ENCODE measurements around the gene CDK13.

The CDK13 gene

DNA sequence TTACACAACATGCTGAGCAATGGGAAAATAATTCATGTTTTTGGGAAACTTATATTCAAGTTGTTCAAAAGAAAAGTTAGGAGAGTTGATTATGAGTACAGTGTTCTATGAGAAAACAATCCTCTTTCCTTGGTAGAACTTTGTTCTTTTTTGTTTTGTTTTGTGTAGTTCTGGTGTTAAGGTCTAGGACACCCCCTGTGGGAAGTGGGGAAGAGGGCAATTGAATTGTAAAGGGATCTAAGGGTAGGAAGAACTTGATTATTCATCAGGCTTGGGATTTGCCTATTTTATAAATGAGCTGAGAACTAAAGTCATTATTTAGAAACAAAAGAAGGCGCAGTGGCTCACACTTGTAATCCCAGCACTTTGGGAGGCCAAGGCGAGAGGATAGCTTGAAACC, 25.9 kb upstream of the CDK13 start:
- Histone ChIP-seq H3K4me3 (ENCODE audit: low read depth, low read length) (no peak overlapping the region), H3K4me1 (ENCODE audit: control insufficient read depth, insufficient read depth, low read length) (peaks cover 3% of the 10 kb centered on the region), H3K9ac (ENCODE audit: low read depth, low read length) (no peak overlapping the region), H3K36me3 (ENCODE audit: control insufficient read depth, insufficient read depth, low read length) (no peaks in the 10 kb centered on the region), H3K27me3 (ENCODE audit: control insufficient read depth, insufficient read depth, low read length) (no peaks in the 10 kb centered on the region), H3K9me3 (ENCODE audit: control insufficient read depth, insufficient read depth, low read length) (no peaks in the 10 kb centered on the region)

DNA sequence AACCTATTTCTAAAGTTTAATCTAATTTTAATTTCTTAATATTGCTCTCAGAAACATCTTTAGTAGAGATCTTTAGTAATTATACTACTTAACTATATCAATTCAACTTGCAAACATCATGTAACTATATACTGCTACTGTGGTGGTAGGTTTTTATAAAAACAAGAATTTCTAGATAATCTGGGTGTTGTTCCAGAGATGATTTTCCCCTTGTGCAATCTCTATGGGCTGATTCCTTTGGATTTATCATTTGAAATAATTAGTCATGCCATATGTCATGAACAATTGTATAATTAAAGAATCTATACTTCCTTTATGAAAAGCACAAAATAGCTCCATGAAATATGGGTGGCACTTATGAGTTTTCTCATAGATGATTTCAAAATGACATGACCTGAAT, 23.9 kb upstream of the CDK13 start:
- Histone ChIP-seq H3K9ac (ENCODE audit: low read depth, low read length) (no peak overlapping the region), H3K4me1 (ENCODE audit: control insufficient read depth, insufficient read depth, low read length) (peaks cover 3% of the 10 kb centered on the region), H3K36me3 (ENCODE audit: control insufficient read depth, insufficient read depth, low read length) (no peaks in the 10 kb centered on the region), H3K4me3 (ENCODE audit: low read depth, low read length) (no peak overlapping the region), H3K27me3 (ENCODE audit: control insufficient read depth, insufficient read depth, low read length) (no peaks in the 10 kb centered on the region), H3K9me3 (ENCODE audit: control insufficient read depth, insufficient read depth, low read length) (no peaks in the 10 kb centered on the region)

DNA sequence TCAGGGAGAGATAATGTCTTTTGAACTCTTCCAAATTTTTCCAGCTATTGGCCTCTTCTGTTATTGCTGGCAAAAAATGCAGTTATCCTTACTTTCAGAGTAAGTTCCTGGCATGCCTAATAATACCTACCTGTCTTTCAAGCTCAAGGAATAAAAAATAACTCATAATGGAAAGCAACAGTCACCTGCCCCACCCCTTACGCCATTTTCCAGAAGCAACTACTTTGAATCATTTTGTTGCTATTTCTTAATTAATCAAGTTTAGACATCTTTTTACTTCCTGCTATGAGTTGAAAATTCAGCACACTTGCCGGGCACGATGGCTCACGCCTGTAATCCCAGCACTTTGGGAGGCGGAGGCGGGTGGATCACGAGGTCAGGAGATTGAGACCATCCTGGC, 23.0 kb upstream of the CDK13 start:
- Histone ChIP-seq H3K27me3 (ENCODE audit: control insufficient read depth, insufficient read depth, low read length) (no peaks in the 10 kb centered on the region), H3K9me3 (ENCODE audit: control insufficient read depth, insufficient read depth, low read length) (no peaks in the 10 kb centered on the region), H3K4me1 (ENCODE audit: control insufficient read depth, insufficient read depth, low read length) (peaks cover 3% of the 10 kb centered on the region), H3K9ac (ENCODE audit: low read depth, low read length) (no peak overlapping the region), H3K36me3 (ENCODE audit: control insufficient read depth, insufficient read depth, low read length) (no peaks in the 10 kb centered on the region), H3K4me3 (ENCODE audit: low read depth, low read length) (no peak overlapping the region)

DNA sequence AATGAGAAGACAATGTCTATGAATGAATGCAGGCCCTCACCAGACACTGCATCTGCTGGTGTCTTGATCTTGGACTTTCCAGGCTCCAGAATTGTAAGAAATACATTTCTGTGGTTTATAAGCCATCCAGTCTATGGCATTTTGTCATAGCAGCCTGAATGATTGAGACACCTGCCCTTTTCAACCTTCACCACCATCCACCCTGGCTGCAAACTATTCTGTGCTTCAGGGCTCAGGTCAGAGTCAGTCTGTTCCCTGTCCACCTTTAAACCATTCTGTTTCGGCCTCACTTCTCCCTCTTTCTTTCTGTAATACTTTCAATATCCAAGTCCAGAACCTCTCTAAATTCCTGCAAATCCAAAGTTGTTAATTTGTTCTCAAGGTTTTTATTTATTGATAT, 15.9 kb upstream of the CDK13 start:
- Histone ChIP-seq H3K27me3 (ENCODE audit: control insufficient read depth, insufficient read depth, low read length) (no peaks in the 10 kb centered on the region), H3K4me1 (ENCODE audit: control insufficient read depth, insufficient read depth, low read length) (no peaks in the 10 kb centered on the region), H3K9me3 (ENCODE audit: control insufficient read depth, insufficient read depth, low read length) (no peaks in the 10 kb centered on the region), H3K4me3 (ENCODE audit: low read depth, low read length) (no peak overlapping the region), H3K36me3 (ENCODE audit: control insufficient read depth, insufficient read depth, low read length) (no peaks in the 10 kb centered on the region), H3K9ac (ENCODE audit: low read depth, low read length) (no peak overlapping the region)

DNA sequence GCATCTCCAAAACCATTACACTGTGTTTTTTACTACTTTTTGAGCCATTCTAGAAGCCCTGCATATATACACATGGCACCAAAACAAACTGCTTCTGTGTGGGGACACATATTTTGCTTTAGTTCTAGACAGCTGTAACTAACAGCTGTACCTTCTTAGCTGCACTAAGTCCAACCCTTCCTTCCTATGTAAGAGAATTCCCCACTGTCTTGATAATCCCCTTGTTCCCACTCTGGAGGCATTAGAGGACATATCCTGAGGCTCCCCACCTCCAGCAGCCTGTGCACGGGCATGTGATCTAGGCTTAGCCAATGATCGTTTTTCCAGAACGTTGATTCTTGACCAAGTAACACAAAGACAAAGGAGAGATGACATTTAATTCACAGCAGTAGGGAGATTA, 13.3 kb upstream of the CDK13 start:
- Histone ChIP-seq H3K4me3 (ENCODE audit: low read depth, low read length) (no peak overlapping the region), H3K36me3 (ENCODE audit: control insufficient read depth, insufficient read depth, low read length) (no peaks in the 10 kb centered on the region), H3K9me3 (ENCODE audit: control insufficient read depth, insufficient read depth, low read length) (no peaks in the 10 kb centered on the region), H3K27me3 (ENCODE audit: control insufficient read depth, insufficient read depth, low read length) (no peaks in the 10 kb centered on the region), H3K9ac (ENCODE audit: low read depth, low read length) (no peak overlapping the region), H3K4me1 (ENCODE audit: control insufficient read depth, insufficient read depth, low read length) (no peaks in the 10 kb centered on the region)

DNA sequence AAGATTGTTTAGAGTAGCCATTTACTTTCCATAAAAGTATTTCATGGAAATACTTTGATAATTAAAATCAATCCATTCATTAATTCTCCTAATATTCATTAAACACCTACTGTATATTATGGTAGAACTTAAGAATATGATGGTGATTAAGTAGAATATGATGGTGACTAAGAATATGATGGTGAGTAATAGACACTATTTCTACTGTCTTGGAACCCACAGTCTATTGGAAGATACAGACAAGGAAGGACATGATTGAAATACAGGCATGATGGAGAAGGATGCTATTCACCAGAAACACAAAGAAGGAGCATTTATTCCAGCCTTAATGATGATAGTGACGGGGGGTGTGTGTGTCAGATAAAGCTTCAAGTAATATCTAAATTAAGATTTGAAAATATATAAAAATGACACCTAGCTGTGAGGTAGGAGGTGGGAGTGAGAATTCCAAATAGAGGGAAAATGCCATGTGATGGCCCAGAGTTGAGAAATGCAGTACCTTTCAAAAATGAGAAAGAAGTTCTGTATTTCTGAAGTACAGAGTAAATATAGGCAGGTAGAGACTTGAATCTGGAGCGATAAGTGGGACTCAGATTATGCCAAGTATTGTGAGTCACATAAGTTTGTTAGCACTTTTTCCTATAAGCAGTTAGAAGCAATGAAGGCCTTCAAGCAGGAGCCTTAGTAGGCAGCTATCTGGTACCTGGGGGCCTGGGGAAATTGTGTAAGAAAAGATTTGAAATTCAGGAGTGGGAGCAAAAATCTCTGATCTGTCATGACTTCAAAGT, 12.5 kb upstream of the CDK13 start:
- no peaks in the 10 kb centered on the region for H3K9me3 ChIP-seq (ENCODE audit: control insufficient read depth, insufficient read depth, low read length)
- H3K4me3 ChIP-seq (ENCODE audit: low read depth, low read length) = no peak overlapping the region
- H3K27me3 ChIP-seq (ENCODE audit: control insufficient read depth, insufficient read depth, low read length) = no peaks in the 10 kb centered on the region
- H3K4me1 ChIP-seq (ENCODE audit: control insufficient read depth, insufficient read depth, low read length) = no peaks in the 10 kb centered on the region
- no peak overlapping the region for H3K9ac ChIP-seq (ENCODE audit: low read depth, low read length)
- H3K36me3 ChIP-seq (ENCODE audit: control insufficient read depth, insufficient read depth, low read length) = no peaks in the 10 kb centered on the region

DNA sequence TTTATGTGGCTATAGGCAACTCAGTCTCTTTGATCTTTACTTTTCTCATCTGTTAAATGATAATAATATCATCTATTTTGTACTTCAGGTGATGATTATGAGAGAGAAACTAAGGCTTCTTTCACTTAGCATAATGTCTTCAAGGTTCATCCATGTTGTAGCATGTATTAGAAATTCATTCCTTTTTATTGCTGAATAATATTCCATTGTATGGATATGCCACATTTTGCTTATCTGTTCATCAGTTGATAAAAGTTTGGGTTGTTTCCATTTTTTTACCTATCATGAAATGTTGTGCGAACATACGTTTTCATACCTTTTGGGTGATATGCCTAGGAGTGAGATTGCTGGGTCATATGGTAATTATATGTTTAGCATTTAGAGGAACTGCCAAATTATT, 7.2 kb upstream of the CDK13 start:
- Histone ChIP-seq H3K27me3 (ENCODE audit: control insufficient read depth, insufficient read depth, low read length) (no peaks in the 10 kb centered on the region), H3K9ac (ENCODE audit: low read depth, low read length) (no peak overlapping the region), H3K36me3 (ENCODE audit: control insufficient read depth, insufficient read depth, low read length) (no peaks in the 10 kb centered on the region), H3K4me3 (ENCODE audit: low read depth, low read length) (no peak overlapping the region), H3K4me1 (ENCODE audit: control insufficient read depth, insufficient read depth, low read length) (no peaks in the 10 kb centered on the region), H3K9me3 (ENCODE audit: control insufficient read depth, insufficient read depth, low read length) (no peaks in the 10 kb centered on the region)

DNA sequence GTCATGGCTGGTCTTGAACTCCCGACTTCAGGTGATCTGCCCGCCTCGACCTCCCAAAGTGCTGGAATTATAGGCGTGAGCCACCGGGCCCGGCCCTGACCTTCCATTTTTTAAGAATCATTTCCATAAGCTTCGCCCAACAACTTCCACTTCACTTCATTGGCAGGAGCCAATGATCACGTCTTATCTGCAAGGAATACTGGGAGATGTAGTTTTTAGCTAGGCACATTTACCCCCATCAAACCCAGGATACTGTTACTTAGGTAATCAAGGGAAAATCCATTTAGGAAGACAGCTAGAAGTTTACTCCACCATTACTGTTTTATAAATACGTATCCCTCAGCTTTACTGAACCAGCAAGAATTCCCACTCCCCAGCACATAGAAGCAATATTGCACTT, 3.4 kb upstream of the CDK13 start:
- Histone ChIP-seq H3K4me3 (ENCODE audit: low read depth, low read length) (no peak overlapping the region), H3K36me3 (ENCODE audit: control insufficient read depth, insufficient read depth, low read length) (no peaks in the 10 kb centered on the region), H3K27me3 (ENCODE audit: control insufficient read depth, insufficient read depth, low read length) (no peaks in the 10 kb centered on the region), H3K9ac (ENCODE audit: low read depth, low read length) (no peak overlapping the region), H3K4me1 (ENCODE audit: control insufficient read depth, insufficient read depth, low read length) (no peaks in the 10 kb centered on the region), H3K9me3 (ENCODE audit: control insufficient read depth, insufficient read depth, low read length) (no peaks in the 10 kb centered on the region)

DNA sequence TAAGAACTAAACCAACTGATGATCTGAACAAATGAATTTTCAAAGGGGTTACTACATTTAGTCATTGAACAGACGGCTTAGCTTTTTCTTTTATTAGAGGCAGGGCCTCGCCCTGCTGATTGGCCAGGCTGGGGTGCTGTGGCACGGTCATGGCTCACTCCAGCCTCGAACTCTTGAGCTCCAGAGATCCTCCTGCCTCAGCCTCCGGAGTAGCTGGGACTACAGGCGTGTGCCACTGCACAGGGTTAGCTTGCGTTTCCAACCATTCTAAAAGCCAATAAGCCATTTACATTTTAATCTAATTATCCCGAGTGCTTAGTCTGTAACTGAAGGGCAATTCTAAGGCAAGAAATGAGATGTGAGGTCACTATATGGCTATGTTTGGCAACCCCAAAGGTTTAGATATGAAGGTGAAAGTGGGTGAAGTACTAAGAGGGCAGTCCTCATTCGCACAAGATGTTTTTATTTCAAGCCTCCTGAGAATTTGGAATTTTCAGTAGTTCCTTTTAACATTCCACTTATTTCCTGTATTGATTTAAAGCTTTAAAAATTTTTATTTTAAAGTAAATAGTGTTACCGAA, 1.6 kb upstream of the CDK13 start:
- H3K4me1 ChIP-seq (ENCODE audit: control insufficient read depth, insufficient read depth, low read length) = no peaks in the 10 kb centered on the region
- peak overlapping the region; percentile 92 for H3K4me3 ChIP-seq (ENCODE audit: low read depth, low read length)
- no peaks in the 10 kb centered on the region for H3K27me3 ChIP-seq (ENCODE audit: control insufficient read depth, insufficient read depth, low read length)
- no peaks in the 10 kb centered on the region for H3K9me3 ChIP-seq (ENCODE audit: control insufficient read depth, insufficient read depth, low read length)
- H3K36me3 ChIP-seq (ENCODE audit: control insufficient read depth, insufficient read depth, low read length) = no peaks in the 10 kb centered on the region
- H3K9ac ChIP-seq (ENCODE audit: low read depth, low read length) = peak overlapping the region; percentile 98

DNA sequence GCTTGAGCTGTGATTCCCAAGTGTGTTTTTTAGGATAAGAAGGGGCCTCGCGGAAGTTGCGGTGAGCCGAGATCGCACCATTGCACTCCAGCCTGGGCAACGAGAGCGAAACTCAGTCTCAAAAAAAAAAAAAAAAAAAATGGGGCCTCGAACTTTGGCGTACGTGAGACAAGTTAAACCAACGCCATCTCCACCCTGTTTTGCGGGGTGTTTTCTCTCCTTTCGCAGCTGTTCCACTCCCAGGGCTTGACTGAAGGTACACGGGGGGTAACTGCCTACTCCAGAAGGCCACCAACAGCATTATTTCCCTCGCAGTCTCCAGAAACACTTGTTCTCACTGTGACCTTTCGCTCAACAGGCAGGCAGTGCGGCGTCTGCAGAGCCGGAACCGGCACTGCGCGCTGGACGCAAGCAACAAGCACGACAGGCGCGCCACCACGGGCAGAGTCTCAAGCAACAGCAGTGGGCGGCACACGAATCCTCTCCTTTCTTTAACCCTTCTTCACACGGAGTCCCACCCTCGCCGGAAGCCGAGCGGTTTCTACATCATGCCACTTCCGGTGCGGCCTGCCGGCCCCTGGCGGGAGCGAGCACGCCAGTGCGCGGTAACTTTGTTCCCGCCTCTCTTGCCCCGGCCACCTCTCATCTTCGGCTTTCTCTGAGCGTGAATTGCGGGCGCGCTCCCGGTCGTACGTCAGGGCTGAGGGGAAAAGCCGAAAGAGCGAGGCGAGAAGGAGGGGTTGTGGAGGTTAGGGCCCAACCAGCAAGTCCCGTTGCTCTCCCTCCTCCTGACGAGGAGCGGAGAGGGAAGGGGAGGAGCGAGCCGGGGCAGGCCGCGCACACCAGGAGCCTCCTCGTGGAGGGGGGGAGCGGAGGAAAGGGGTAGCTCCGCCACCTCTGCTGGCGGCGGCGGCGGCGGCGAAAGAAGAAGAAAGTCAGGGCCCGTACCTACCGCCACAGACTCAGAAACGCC, 814 bp upstream of the CDK13 start:
- H3K9ac ChIP-seq (ENCODE audit: low read depth, low read length) = peak overlapping the region; percentile 98
- H3K9me3 ChIP-seq (ENCODE audit: control insufficient read depth, insufficient read depth, low read length) = no peaks in the 10 kb centered on the region
- no peaks in the 10 kb centered on the region for H3K4me1 ChIP-seq (ENCODE audit: control insufficient read depth, insufficient read depth, low read length)
- H3K36me3 ChIP-seq (ENCODE audit: control insufficient read depth, insufficient read depth, low read length) = no peaks in the 10 kb centered on the region
- H3K27me3 ChIP-seq (ENCODE audit: control insufficient read depth, insufficient read depth, low read length) = no peaks in the 10 kb centered on the region
- peak overlapping the region; percentile 92 for H3K4me3 ChIP-seq (ENCODE audit: low read depth, low read length)

DNA sequence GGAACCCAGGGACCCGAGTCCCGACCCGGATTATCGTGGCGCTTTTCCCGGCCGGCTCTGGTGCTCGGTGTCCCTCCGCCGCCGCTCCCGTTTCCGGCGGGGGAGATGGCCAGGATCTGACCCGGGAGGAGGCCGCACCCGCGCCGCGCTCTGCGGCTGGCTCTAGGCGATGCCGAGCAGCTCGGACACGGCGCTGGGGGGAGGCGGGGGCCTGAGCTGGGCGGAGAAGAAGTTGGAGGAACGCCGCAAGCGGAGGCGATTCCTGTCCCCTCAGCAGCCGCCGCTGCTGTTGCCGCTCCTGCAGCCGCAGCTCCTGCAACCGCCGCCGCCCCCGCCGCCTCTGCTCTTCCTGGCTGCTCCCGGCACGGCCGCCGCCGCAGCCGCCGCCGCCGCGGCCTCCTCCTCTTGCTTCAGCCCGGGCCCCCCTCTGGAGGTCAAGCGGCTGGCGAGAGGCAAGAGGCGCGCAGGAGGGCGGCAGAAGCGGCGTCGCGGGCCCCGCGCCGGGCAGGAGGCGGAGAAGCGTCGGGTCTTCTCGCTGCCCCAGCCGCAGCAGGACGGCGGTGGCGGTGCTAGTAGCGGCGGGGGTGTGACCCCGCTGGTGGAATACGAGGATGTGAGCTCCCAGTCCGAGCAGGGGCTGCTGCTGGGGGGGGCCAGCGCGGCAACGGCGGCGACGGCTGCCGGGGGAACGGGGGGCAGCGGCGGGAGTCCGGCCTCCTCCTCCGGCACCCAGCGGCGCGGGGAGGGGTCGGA, 593 bp downstream of the CDK13 start:
- Histone ChIP-seq H3K36me3 (ENCODE audit: control insufficient read depth, insufficient read depth, low read length) (no peaks in the 10 kb centered on the region), H3K9me3 (ENCODE audit: control insufficient read depth, insufficient read depth, low read length) (no peaks in the 10 kb centered on the region), H3K4me1 (ENCODE audit: control insufficient read depth, insufficient read depth, low read length) (peaks cover 4% of the 10 kb centered on the region), H3K27me3 (ENCODE audit: control insufficient read depth, insufficient read depth, low read length) (no peaks in the 10 kb centered on the region), H3K4me3 (ENCODE audit: low read depth, low read length) (peak overlapping the region; percentile 95), H3K9ac (ENCODE audit: low read depth, low read length) (peak overlapping the region; percentile 89)

All from iPS-15b (cell line).